ENCODE measurements around the gene CA12.
"Not testable (repeated sequence)": the region's sequence is repeated elsewhere in the genome, so short reads cannot be mapped to it uniquely, and the experiment has no call there.

DNA sequence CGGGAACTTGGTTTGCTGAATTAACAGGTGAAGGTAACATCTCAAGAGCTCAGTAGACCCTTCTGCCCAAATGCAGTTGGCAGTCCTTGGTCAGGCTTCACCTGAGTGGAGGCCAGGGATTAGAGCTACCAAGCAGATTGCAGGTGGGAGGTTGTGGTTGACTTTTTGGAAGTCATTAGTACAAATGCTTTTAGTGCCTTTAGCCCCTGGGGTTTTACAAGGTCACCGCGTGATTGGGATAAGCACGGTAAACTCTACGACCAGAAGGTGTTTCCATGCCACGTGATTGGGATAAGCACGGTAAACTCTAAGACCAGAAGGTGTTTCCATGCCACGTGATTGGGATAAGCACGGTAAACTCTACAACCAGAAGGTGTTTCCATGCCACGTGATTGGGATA, 61.2 kb downstream of the CA12 start:
- TF ChIP-seq, protein P1, sequence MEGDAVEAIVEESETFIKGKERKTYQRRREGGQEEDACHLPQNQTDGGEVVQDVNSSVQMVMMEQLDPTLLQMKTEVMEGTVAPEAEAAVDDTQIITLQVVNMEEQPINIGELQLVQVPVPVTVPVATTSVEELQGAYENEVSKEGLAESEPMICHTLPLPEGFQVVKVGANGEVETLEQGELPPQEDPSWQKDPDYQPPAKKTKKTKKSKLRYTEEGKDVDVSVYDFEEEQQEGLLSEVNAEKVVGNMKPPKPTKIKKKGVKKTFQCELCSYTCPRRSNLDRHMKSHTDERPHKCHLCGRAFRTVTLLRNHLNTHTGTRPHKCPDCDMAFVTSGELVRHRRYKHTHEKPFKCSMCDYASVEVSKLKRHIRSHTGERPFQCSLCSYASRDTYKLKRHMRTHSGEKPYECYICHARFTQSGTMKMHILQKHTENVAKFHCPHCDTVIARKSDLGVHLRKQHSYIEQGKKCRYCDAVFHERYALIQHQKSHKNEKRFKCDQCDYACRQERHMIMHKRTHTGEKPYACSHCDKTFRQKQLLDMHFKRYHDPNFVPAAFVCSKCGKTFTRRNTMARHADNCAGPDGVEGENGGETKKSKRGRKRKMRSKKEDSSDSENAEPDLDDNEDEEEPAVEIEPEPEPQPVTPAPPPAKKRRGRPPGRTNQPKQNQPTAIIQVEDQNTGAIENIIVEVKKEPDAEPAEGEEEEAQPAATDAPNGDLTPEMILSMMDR (IDR thresholded peaks at IDR 0.05) = not testable (repeated sequence)
- not testable (repeated sequence) for TF ChIP-seq POLR2A, EP300 (IDR thresholded peaks at IDR 0.05)

Measured in ovary (tissue), 3 donors.